WTC11 (cell line): ENCODE results near the gene TRPC4AP. TPM values are rescaled to one million over a fixed set of nuclear protein-coding genes. Genes with fewer than 3 reads are reported as not detected.

Experiments
- CREM ChIP-seq: sonication (generic); formaldehyde crosslinking; IDR thresholded peaks from 2 replicates; pipeline ENCODE4 v1.8.1; 2022; ENCODE audit warnings: mild to moderate bottlenecking, missing genetic modification reagents, moderate library complexity
- ELF4 ChIP-seq: sonication (generic); formaldehyde crosslinking; IDR thresholded peaks from 2 replicates; pipeline ENCODE4 v1.8.1; 2022; ENCODE audit warnings: low read depth, mild to moderate bottlenecking, moderate library complexity, missing genetic modification reagents
- EMX1 ChIP-seq: fragments of 250-450 bp; sonication (Bioruptor Pico); IDR thresholded peaks from 2 replicates; pipeline ENCODE4 v1.8.0; 2021; ENCODE audit warnings: mild to moderate bottlenecking
- HMGA2 ChIP-seq: fragments of 250-450 bp; sonication (Bioruptor Pico); IDR thresholded peaks from 2 replicates; pipeline ENCODE4 v1.4.0; 2021; ENCODE audit warnings: mild to moderate bottlenecking, moderate library complexity
- JAZF1 ChIP-seq: fragments of 250-450 bp; sonication (Bioruptor Pico); IDR thresholded peaks from 2 replicates; pipeline ENCODE4 v1.9.0; 2021; ENCODE audit warnings: moderate library complexity, mild to moderate bottlenecking, inconsistent platforms
- JUN ChIP-seq: sonication (generic); formaldehyde crosslinking; IDR thresholded peaks from 2 replicates; pipeline ENCODE4 v1.8.0; 2023; ENCODE audit warnings: mild to moderate bottlenecking, missing genetic modification reagents
- KAT7 ChIP-seq: sonication (generic); formaldehyde crosslinking; IDR thresholded peaks from 2 replicates; pipeline ENCODE4 v1.8.1; 2023; ENCODE audit warnings: missing genetic modification reagents, mild to moderate bottlenecking, borderline replicate concordance
- MYBL2 ChIP-seq: sonication (generic); formaldehyde crosslinking; IDR thresholded peaks from 2 replicates; pipeline ENCODE4 v1.8.1; 2023; ENCODE audit warnings: mild to moderate bottlenecking, moderate library complexity, missing genetic modification reagents
- NR3C1 ChIP-seq: sonication (generic); formaldehyde crosslinking; conservative IDR thresholded peaks from 2 replicates; pipeline ENCODE4 v1.8.1; 2023; ENCODE audit warnings: low read depth, mild to moderate bottlenecking, missing genetic modification reagents
- SMAD3 ChIP-seq: sonication (generic); formaldehyde crosslinking; IDR thresholded peaks from 2 replicates; pipeline ENCODE4 v1.8.0; 2022; ENCODE audit warnings: missing genetic modification reagents, mild to moderate bottlenecking, borderline replicate concordance
- TCF7 ChIP-seq: sonication (generic); formaldehyde crosslinking; IDR thresholded peaks from 2 replicates; pipeline ENCODE4 v1.8.0; 2022; ENCODE audit warnings: mild to moderate bottlenecking, low read depth, missing genetic modification reagents, moderate library complexity
- ZNF232 ChIP-seq: sonication (generic); formaldehyde crosslinking; IDR thresholded peaks from 2 replicates; pipeline ENCODE4 v1.8.0; 2022; ENCODE audit warnings: mild to moderate bottlenecking, missing genetic modification reagents
- ZNF671 ChIP-seq: fragments of 250-450 bp; sonication (Bioruptor Pico); IDR thresholded peaks from 2 replicates; pipeline ENCODE4 v1.8.0; 2021; ENCODE audit warnings: mild to moderate bottlenecking
- total RNA-seq: library from RNA; stranded (reverse); gene quantifications from 3 replicates; pipeline ENCODE4 v1.2.3, GENCODE V29; 2021
- TF ChIP-seq, protein P1 (sequence below): fragments of 250-450 bp; sonication (Bioruptor Pico); IDR thresholded peaks from 2 replicates; pipeline ENCODE4 v1.9.0; 2021; ENCODE audit warnings: mild to moderate bottlenecking
- TF ChIP-seq, protein P2 (sequence below): sonication (generic); formaldehyde crosslinking; IDR thresholded peaks from 2 replicates; pipeline ENCODE4 v1.8.0; 2023; ENCODE audit warnings: missing genetic modification reagents, mild to moderate bottlenecking, borderline replicate concordance
- TF ChIP-seq, protein P3 (sequence below): sonication (generic); formaldehyde crosslinking; IDR thresholded peaks from 2 replicates; pipeline ENCODE4 v1.8.0; 2022; ENCODE audit warnings: mild to moderate bottlenecking, missing genetic modification reagents
- TF ChIP-seq, protein P4 (sequence below): fragments of 250-450 bp; sonication (Bioruptor Pico); IDR thresholded peaks from 2 replicates; pipeline ENCODE4 v1.8.0; 2021; ENCODE audit warnings: mild to moderate bottlenecking
- TF ChIP-seq, protein P5 (sequence below): sonication (generic); formaldehyde crosslinking; IDR thresholded peaks from 2 replicates; pipeline ENCODE4 v1.8.1; 2022; ENCODE audit warnings: low read depth, missing genetic modification reagents, borderline replicate concordance
- TF ChIP-seq, protein P6 (sequence below): sonication (generic); formaldehyde crosslinking; IDR thresholded peaks from 2 replicates; pipeline ENCODE4 v1.8.0; 2022; ENCODE audit warnings: missing genetic modification reagents

TRPC4AP gene
- total RNA-seq, 1 experiment from 2014 or later, result 73.8 TPM

DNA sequence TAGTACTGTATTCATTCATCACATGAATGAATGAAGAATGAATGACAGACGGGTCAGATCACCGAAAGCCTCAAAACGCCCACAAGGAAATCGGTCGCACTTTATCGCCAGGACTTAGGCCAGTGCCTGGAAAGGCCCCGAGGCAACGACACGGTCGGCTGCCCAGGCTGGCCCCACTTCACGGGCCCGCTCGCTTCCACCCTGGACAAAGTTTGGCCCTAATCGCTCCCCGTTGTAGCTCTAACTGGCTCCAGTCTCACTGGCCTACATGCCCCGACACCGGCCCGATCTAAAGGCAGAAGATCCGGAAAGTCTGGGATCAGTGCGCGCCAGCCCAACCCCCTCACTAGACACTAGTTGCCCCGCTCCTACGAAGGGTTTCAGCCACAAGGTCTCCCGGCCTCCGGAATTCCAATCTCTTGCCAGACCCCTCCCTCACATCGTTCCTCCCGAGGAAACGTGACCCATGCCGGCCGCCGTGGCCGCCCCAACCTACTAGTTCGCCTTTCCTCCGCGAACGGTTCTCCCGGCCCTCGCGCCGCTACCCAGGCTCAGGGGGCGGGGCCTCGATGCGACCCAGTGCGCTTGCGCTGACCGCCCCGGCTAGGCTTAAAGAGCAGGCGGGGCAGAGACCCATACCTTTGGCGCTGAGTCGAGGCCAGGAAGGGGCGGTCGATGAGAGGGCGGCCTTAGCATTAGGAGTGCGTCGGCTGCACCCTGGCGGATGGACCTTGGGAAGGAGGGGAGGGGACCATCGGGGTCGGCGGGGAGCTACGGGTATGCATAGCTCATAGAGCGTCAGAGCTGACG, 137.2 kb downstream of the TRPC4AP start, which contains the start of the genes GSS and MYH7B (continued):
- TF ChIP-seq NR3C1 (no peak), HMGA2 (CRISPR knock-in tag) (0 out of 2 replicates have a peak, but pooled peaks have one; percentile 22), ZNF671 (CRISPR knock-in tag) (no peak), KAT7 (peak; percentile 46; the same call in 1 of the 2 replicates), EMX1 (CRISPR knock-in tag) (no peak), TCF7 (CRISPR knock-in tag) (no peak), SMAD3 (CRISPR knock-in tag) (peak; percentile 73), MYBL2 (CRISPR knock-in tag) (no peak), CREM (peak; percentile 79; the same call in 1 of the 2 replicates), JAZF1 (CRISPR knock-in tag) (no peak), ELF4 (CRISPR knock-in tag) (no peak), ZNF232 (CRISPR knock-in tag) (peak; percentile 85; the same call in 1 of the 2 replicates), JUN (no peak)
- TF ChIP-seq, protein P1, sequence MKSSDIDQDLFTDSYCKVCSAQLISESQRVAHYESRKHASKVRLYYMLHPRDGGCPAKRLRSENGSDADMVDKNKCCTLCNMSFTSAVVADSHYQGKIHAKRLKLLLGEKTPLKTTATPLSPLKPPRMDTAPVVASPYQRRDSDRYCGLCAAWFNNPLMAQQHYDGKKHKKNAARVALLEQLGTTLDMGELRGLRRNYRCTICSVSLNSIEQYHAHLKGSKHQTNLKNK, result no peak
- TF ChIP-seq, protein P2, sequence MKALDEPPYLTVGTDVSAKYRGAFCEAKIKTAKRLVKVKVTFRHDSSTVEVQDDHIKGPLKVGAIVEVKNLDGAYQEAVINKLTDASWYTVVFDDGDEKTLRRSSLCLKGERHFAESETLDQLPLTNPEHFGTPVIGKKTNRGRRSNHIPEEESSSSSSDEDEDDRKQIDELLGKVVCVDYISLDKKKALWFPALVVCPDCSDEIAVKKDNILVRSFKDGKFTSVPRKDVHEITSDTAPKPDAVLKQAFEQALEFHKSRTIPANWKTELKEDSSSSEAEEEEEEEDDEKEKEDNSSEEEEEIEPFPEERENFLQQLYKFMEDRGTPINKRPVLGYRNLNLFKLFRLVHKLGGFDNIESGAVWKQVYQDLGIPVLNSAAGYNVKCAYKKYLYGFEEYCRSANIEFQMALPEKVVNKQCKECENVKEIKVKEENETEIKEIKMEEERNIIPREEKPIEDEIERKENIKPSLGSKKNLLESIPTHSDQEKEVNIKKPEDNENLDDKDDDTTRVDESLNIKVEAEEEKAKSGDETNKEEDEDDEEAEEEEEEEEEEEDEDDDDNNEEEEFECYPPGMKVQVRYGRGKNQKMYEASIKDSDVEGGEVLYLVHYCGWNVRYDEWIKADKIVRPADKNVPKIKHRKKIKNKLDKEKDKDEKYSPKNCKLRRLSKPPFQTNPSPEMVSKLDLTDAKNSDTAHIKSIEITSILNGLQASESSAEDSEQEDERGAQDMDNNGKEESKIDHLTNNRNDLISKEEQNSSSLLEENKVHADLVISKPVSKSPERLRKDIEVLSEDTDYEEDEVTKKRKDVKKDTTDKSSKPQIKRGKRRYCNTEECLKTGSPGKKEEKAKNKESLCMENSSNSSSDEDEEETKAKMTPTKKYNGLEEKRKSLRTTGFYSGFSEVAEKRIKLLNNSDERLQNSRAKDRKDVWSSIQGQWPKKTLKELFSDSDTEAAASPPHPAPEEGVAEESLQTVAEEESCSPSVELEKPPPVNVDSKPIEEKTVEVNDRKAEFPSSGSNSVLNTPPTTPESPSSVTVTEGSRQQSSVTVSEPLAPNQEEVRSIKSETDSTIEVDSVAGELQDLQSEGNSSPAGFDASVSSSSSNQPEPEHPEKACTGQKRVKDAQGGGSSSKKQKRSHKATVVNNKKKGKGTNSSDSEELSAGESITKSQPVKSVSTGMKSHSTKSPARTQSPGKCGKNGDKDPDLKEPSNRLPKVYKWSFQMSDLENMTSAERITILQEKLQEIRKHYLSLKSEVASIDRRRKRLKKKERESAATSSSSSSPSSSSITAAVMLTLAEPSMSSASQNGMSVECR (CRISPR knock-in tag), result peak; percentile 59; the same call in 1 of the 2 replicates
- TF ChIP-seq, protein P3, sequence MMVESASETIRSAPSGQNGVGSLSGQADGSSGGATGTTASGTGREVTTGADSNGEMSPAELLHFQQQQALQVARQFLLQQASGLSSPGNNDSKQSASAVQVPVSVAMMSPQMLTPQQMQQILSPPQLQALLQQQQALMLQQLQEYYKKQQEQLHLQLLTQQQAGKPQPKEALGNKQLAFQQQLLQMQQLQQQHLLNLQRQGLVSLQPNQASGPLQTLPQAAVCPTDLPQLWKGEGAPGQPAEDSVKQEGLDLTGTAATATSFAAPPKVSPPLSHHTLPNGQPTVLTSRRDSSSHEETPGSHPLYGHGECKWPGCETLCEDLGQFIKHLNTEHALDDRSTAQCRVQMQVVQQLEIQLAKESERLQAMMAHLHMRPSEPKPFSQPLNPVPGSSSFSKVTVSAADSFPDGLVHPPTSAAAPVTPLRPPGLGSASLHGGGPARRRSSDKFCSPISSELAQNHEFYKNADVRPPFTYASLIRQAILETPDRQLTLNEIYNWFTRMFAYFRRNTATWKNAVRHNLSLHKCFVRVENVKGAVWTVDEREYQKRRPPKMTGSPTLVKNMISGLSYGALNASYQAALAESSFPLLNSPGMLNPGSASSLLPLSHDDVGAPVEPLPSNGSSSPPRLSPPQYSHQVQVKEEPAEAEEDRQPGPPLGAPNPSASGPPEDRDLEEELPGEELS (CRISPR knock-in tag), result peak; percentile 52; the same call in 1 of the 2 replicates
- TF ChIP-seq, protein P4, sequence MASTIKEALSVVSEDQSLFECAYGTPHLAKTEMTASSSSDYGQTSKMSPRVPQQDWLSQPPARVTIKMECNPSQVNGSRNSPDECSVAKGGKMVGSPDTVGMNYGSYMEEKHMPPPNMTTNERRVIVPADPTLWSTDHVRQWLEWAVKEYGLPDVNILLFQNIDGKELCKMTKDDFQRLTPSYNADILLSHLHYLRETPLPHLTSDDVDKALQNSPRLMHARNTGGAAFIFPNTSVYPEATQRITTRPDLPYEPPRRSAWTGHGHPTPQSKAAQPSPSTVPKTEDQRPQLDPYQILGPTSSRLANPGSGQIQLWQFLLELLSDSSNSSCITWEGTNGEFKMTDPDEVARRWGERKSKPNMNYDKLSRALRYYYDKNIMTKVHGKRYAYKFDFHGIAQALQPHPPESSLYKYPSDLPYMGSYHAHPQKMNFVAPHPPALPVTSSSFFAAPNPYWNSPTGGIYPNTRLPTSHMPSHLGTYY, result no peak
- TF ChIP-seq, protein P5, sequence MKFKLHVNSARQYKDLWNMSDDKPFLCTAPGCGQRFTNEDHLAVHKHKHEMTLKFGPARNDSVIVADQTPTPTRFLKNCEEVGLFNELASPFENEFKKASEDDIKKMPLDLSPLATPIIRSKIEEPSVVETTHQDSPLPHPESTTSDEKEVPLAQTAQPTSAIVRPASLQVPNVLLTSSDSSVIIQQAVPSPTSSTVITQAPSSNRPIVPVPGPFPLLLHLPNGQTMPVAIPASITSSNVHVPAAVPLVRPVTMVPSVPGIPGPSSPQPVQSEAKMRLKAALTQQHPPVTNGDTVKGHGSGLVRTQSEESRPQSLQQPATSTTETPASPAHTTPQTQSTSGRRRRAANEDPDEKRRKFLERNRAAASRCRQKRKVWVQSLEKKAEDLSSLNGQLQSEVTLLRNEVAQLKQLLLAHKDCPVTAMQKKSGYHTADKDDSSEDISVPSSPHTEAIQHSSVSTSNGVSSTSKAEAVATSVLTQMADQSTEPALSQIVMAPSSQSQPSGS (CRISPR knock-in tag), result no peak
- TF ChIP-seq, protein P6, sequence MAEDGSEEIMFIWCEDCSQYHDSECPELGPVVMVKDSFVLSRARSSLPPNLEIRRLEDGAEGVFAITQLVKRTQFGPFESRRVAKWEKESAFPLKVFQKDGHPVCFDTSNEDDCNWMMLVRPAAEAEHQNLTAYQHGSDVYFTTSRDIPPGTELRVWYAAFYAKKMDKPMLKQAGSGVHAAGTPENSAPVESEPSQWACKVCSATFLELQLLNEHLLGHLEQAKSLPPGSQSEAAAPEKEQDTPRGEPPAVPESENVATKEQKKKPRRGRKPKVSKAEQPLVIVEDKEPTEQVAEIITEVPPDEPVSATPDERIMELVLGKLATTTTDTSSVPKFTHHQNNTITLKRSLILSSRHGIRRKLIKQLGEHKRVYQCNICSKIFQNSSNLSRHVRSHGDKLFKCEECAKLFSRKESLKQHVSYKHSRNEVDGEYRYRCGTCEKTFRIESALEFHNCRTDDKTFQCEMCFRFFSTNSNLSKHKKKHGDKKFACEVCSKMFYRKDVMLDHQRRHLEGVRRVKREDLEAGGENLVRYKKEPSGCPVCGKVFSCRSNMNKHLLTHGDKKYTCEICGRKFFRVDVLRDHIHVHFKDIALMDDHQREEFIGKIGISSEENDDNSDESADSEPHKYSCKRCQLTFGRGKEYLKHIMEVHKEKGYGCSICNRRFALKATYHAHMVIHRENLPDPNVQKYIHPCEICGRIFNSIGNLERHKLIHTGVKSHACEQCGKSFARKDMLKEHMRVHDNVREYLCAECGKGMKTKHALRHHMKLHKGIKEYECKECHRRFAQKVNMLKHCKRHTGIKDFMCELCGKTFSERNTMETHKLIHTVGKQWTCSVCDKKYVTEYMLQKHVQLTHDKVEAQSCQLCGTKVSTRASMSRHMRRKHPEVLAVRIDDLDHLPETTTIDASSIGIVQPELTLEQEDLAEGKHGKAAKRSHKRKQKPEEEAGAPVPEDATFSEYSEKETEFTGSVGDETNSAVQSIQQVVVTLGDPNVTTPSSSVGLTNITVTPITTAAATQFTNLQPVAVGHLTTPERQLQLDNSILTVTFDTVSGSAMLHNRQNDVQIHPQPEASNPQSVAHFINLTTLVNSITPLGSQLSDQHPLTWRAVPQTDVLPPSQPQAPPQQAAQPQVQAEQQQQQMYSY, result no peak
